AML-193 (cell line): ENCODE measurements around the gene IL17REL.

Experiments
- DNase-seq, 2 experiments: peaks; one replicate each; lab custom pipeline; 2025; lab: John Stamatoyannopoulos, UW

The IL17REL gene

GRCh38 chr22:50022171-50022819, 9.7 kb upstream of the IL17REL start:
- no peak for DNase-seq

GRCh38 chr22:50020606-50021005, 8.0 kb upstream of the IL17REL start:
- no peak for DNase-seq

- no peak for DNase-seq
Observed at GRCh38 chr22:50019316-50019715, 6.8 kb upstream of the IL17REL start.

- no peak for DNase-seq
Observed at GRCh38 chr22:50018608-50019285, 6.2 kb upstream of the IL17REL start.

GRCh38 chr22:50017701-50018224, 5.2 kb upstream of the IL17REL start:
- no peak for DNase-seq

- DNase-seq = no peak
Observed at GRCh38 chr22:50016988-50017700, 4.6 kb upstream of the IL17REL start.

- no peak for DNase-seq
Observed at GRCh38 chr22:50016308-50016987, 3.9 kb upstream of the IL17REL start.

GRCh38 chr22:50015451-50016307, 3.1 kb upstream of the IL17REL start:
- no peak for DNase-seq

- DNase-seq = no peak
Observed at GRCh38 chr22:50014655-50015401, 2.3 kb upstream of the IL17REL start.

GRCh38 chr22:50014053-50014501, 1.5 kb upstream of the IL17REL start:
- no peak for DNase-seq

- DNase-seq = no peak
Observed at GRCh38 chr22:50011447-50012210, 936 bp downstream of the IL17REL start.

GRCh38 chr22:50010676-50011446, 1.7 kb downstream of the IL17REL start:
- no peak for DNase-seq

- no peak for DNase-seq
Observed at GRCh38 chr22:50009765-50010675, 2.5 kb downstream of the IL17REL start.

- no peak for DNase-seq
Observed at GRCh38 chr22:50009251-50009650, 3.3 kb downstream of the IL17REL start.

- no peak for DNase-seq
Observed at GRCh38 chr22:50008151-50009040, 4.2 kb downstream of the IL17REL start.

- DNase-seq = no peak
Observed at GRCh38 chr22:50007057-50007511, 5.5 kb downstream of the IL17REL start.

- no peak for DNase-seq
Observed at GRCh38 chr22:50004918-50005317, 7.6 kb downstream of the IL17REL start.
